A673 (cell line): ENCODE data around the gene SPARCL1.

Experiments used
- EZH2 ChIP-seq: fragments of 200-600 bp; sonication (generic); IDR thresholded peaks from 2 replicates; pipeline ENCODE4 v1.6.1; 2017; ENCODE audit warnings: borderline replicate concordance, low read depth, mild to moderate bottlenecking, mixed read lengths, antibody characterized with exemption, low read length; ENCODE audit not compliant: poor library complexity, severe bottlenecking
- TF ChIP-seq, protein P1 (sequence below): fragments of 300-800, 200-600 bp; sonication (generic); conservative IDR thresholded peaks from 2 replicates; pipeline ENCODE4 v1.5.1; 2017; ENCODE audit warnings: low read depth, mild to moderate bottlenecking, antibody characterized with exemption, low read length, moderate library complexity, mixed read lengths

DNA sequence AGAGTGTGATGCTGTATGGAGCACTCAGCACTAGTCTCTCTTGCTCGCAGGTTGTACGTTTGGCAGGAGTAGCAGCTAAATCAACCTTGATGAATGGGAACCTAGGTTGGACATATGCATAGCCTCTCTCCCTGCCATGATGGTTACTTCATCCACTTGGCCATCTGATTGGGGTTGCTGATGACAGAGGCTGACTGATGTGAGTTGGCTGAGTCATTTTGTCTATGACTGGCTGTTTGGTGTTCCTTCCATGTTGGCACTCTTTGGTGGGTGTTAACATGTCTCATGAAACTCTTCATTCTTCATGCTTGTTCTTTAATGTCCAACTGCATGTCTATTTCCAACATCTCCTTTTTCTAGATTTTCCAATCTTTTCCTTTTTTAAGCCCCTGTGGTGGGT lies 31.6 kb upstream of the SPARCL1 start:
- TF ChIP-seq, protein P1, sequence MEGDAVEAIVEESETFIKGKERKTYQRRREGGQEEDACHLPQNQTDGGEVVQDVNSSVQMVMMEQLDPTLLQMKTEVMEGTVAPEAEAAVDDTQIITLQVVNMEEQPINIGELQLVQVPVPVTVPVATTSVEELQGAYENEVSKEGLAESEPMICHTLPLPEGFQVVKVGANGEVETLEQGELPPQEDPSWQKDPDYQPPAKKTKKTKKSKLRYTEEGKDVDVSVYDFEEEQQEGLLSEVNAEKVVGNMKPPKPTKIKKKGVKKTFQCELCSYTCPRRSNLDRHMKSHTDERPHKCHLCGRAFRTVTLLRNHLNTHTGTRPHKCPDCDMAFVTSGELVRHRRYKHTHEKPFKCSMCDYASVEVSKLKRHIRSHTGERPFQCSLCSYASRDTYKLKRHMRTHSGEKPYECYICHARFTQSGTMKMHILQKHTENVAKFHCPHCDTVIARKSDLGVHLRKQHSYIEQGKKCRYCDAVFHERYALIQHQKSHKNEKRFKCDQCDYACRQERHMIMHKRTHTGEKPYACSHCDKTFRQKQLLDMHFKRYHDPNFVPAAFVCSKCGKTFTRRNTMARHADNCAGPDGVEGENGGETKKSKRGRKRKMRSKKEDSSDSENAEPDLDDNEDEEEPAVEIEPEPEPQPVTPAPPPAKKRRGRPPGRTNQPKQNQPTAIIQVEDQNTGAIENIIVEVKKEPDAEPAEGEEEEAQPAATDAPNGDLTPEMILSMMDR = no peak
- no peak for TF ChIP-seq EZH2
